ENCODE data around the gene MTHFD1L.

The MTHFD1L gene

DNA sequence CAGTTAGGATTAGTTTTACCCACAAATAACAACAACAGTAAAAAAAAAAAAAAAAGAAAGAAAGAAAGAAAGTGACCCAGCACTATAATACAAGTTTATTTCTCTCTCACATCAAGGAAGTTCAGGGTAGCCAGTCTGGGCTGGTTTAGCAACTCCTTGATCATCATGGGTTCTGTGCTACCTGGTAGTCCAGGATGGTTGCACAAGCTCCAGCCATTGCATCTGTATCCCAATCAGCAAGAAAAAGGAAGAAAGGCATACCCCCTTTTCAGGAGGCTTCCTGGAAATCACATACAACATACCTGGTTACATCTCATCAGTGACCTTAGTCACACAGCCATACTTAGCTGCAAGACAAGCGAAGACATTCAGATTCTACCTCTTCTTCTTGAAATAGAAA, 128.5 kb downstream of the MTHFD1L start:
- no peak for DNase-seq

DNA sequence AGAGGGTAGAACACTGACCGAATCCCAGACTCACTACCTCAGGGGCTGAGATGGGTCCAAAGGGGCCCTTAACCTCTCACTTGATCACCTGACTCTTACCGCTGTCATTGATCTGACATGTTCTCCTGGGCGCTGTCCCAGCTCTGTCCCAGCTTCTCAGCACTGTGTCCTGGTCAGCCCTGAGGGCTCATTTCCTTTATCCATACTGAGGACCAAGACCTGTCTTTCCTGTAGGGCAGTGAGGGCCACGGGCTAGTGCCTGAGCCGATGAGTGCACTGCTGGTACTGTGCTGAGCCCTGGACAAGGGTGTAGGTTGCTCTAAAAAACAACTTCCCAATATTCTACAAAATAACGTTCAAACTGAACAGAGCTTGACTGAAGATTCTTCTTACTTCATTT, 131.5 kb downstream of the MTHFD1L start:
- DNase-seq: no peak

DNA sequence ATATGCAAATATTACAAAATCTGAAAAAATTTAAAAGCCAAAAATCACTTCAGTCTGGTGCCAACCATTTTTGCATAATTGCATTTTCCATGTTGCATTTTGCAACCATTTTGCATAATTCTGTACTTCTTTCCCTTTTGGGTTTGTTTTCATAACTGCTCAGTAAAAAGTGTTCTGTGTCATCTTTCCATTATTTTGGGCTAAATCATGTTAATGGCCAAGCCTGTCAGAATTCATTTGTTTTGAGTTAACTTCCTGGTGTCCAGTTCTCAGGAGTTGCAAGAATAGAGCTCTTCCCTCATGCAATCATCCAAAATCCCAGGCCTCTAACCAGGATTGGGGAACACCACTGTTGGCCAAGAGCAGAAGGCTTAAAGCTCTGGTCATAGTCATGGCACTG, 133.6 kb downstream of the MTHFD1L start:
- DNase-seq: no peak

DNA sequence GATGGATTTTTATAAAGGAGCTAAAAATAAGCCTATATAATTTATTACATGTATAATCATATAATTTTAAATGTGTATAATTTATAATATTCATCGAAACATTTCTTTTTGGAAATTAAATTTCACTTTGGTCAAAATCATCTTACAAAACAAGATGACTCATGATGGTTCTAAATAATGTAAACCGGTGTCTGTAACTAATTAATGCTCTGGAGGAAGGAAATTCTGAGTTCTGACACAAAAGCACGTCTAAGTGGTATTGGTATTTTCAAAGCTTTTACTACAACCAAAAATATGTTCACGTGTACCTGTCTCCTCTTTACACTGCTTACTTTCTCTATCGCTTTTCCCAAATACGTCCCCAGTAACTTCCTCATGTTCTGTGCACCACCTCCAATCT, 134.1 kb downstream of the MTHFD1L start:
- no peak for DNase-seq

DNA sequence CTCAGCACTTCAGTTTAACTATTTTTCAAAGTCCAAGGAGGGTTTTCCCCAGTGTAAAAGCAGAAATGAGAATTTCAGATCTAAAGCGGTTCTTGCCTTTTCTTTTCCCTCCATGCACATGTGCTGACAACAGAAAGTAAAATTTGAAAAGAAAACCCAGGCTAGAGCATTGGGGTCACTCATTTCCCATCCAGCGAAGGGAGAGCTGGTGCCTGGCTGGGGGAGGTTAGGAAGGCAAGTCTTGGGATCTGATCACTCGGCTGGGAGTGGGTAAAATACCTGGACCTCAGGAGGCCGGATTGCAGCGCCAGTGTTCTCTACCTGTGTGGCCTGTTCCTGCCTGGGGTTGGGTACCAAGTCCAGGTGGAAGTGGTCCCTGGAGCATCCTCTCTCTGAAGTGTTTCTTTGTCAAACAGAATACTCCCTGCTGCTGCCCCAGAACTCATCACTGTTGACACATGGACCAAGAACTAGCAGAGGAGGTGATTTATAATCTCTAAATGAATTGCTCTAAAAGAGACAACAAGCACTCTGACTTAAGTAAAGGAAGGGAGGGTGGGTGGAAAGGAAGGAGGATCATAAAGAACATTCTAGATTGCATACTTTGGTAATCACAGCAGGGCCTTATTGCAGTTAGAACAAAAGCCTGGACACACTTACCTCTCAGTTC, 136.0 kb downstream of the MTHFD1L start:
- no peak for DNase-seq

DNA sequence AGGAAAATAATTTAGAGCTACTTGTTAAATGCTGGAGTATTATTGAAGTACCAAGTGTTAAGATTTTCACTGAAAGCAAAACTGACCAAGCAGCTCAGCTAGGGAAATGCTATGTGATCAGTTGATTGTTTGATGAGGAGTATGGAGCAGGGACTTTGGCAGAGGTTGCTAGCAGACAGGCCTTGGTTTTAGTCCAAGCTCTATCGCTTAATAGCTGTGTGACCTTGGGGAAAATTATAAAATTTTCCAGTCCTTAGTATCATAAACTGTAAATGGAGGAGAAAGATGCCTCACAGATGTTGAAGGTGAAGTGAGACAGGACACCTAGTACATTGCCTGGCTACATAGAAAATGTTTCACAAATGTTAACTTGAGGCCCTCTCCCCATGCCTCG, 136.6 kb downstream of the MTHFD1L start:
- no peak for DNase-seq

DNA sequence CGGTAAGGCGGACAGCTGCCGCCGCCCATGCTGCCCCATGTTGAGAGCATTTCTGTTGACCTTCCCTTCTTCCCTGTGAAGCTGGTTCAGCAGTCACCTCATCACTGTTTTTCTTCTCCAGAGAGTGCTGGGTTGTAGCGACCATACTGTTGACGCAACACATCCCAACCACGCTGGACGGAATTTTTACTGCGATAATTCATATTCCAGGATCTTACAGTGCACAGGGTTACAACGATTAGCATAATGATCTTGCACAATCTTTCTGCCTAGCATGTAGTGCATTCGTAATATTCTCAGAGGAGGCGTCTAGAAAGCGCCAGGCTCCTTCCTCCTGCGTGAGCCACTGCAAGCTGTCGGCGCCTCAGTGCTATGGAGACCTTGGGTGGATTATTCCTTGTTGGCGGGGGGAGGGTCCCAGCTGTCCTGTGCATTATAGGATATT, 137.0 kb downstream of the MTHFD1L start:
- DNase-seq: no peak

DNA sequence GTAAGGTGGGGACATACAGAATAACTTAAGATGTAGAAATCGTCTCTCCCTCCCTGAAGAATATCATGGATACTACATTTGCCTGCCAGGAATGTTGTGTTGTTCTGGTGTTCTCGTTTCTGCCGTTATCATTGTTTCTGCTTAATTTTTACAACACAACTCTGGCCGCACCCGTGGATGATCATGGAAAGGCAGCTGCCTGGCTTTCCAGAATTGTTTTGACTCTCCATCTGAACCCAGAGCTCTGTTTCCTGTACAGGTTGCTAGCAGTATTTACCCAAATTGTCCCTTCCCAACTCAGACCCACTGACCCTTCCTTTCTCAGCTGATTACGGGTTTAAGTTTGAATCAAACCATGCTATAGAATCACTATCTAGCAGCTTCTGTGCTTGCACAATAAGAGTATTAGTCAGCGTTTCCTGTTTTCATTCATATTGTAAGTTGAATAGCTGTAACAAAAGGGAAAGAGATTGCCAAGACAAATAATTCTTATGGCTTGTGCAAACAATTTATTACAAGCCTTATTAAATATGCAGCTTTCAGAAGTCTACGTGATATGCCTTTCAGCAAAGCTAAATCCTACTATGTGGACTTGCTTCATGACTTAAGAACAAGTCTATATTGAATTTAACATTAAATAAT, 139.0 kb downstream of the MTHFD1L start:
- no peak for DNase-seq

DNA sequence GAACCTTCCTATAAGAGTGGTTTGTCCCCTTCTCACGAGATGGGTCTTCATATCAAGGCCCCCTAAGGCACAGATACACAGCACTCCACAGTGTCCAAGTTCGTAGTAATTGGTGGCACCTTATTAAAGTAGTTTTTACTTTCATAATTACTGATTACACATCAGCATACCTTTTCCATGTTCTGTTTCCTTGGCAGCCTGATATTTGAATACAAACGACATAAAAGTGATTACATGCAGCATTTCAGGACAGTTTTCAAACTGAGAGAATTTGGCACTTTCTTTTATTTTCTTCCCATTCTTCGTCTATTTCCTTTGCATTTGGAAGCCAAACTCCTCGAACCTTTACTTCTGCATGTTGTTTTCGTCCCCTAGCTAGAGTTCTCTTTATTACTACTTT, 139.7 kb downstream of the MTHFD1L start:
- DNase-seq: no peak

DNA sequence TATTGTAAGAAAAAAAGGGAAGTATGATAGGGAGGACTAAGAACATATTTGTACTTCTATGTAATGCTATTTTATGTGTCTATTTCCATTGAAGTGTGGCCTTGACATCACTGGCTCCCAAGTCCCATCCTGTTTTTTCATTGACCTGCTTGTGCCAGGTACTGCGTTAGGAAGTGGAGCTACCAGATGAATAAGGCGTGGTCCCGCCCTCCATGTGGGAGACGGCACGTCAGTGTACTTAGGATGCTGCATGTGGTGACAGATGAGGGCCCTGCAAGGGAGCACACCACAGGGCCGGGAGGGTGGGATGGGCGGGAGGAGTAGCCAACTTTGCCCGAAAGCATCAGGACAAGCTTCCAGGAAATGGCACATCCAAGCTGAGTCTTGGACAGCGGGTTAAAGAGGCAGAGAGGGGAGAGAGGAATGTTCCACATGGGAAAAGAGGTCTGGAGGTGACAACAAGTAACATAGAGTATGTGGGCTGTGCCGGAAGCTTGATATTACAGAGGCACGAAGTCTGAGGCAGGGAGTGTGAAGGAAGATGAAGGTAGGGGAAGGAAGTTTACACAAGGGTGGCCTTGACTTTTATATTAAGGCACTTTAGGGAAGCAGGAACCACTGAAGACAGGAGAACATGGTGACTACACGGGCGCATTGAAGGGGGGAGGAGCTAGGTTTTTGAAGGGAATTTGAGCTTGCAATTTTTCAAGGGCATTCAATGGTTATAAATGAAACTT, 140.6 kb downstream of the MTHFD1L start:
- DNase-seq: no peak

DNA sequence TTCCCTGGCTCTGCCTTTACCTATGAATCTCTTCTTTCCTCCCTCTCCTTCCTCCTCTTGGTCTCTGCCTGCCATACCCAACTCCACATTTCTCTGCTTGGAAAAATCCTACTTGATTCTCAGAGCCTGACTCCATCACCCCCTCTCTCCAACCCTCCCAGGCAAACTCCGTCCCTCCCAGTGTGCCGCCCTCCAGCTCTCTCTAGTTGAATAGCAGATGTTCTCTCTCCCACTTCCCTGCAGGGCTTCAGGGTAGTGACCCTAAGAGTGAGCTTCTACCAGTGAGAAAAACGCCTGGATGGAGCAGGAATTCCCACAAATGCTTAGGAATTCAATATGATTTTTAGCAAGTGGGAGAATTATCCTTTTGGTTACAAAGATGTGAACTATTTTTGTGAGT, 141.6 kb downstream of the MTHFD1L start:
- no peak for DNase-seq

DNA sequence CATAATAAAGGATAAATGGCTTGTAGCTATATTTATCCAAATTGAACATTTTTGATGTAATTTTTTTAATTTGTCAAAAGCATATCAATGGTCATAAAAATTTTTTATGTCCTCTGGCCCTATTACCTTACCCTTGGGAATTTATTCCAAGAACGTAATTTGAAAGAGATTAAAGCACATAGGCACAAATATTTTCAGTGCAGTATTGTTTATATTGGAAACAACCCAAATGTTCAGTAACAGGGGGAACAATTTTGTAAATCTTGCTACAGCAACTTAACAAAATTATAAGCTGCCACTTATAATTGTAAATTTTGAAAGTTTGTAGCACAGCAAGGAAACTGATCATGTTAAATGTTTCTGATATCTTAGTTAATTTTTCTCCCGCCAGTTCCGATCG, 142.4 kb downstream of the MTHFD1L start:
- DNase-seq: no peak

DNA sequence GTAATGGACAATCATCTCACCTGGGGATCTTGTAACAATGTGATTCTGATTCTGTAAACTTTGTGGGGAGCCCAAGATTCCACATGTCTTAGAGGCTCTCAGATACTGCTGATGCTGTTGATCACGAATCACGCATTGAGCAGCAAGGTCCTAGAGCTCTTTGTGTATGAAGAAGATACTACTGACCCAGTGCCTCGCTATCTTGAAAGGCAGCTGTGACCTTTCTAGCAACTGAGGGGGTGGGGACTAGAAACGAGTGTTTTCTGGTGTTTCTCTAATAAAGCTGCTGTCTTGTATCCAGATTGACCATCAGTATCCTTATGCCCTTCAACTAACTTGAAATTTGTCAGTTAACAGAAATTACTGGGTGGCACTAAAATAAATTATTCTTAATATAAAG, 142.9 kb downstream of the MTHFD1L start:
- no peak for DNase-seq

DNA sequence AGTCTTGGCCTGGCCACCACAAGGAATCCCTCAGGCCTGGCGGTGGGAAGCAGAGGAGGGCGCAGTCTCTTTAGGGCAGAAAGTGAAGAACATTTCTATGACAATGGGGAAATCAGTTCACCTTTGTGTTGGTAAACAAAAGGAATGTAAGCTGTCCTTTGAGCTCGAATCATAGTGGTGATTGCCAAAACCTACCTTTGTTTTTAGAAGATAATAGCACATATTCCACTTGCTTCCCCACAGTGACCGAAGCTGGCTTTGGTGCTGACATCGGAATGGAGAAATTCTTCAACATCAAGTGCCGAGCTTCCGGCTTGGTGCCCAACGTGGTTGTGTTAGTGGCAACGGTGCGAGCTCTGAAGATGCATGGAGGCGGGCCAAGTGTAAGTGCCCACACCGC, 144.1 kb downstream of the MTHFD1L start:
- DNase-seq: no peak

DNA sequence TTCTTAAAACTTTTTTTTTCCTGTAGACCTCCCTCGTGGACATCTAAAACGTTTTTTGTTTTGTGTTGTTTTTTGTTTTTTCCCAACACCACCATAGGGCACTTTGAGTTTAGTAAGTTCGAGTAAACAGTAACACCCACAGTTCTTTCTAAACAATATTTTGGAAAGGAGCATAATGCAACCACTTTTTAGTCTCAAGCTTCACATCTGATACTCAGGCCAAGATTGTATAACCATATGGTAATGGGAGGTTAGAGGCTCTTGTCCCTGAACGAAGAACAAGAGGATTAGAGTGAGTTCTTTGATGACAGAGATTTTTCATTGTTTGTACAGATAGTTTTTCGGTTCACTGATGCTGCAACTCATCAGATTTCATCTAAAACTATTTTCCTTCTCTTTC, 144.6 kb downstream of the MTHFD1L start:
- DNase-seq: no peak

DNA sequence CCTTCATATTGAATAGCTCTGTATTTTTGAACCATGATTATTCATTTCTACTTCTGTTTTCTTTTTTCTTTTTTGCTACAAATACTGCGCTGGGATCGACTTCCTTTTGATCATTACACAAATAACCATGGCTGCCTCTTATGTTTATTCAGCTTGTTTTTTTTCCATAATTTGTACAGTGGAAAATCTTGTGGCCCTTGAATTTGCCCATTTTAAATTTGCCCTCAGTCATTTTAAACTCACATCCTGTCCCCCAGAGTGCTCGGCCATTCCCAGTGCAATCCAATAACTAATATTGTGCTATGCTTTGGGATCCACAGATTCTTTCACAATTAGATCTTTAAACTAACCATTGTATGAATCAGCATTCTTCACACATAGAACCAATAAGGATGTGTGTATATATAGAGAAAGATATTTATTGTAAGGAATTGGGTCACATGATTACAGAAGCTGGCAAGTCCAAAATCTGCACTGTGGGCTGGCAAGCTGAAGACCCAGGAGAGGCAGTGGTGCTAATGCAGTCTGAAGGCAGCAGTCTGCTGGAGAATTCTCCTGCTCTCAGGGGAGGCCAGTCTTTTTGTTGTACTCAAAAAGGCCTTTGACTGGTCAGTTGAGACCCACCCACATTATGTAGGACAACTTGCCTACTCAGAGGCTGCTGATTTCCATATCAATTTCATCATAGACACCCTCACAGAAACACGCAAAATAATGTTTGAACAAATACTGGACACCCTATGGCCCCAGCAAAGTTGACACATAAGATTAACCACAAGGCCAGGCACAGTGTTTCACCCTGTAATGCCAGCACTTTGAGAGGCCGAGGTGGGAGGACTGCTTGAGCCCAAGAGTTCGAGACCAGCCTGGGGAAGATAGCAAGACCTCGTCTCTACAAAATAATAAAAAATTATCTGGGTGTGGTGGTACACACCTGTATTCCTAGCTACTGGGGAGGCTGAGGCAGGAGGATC, 147.1 kb downstream of the MTHFD1L start:
- DNase-seq: no peak

DNA sequence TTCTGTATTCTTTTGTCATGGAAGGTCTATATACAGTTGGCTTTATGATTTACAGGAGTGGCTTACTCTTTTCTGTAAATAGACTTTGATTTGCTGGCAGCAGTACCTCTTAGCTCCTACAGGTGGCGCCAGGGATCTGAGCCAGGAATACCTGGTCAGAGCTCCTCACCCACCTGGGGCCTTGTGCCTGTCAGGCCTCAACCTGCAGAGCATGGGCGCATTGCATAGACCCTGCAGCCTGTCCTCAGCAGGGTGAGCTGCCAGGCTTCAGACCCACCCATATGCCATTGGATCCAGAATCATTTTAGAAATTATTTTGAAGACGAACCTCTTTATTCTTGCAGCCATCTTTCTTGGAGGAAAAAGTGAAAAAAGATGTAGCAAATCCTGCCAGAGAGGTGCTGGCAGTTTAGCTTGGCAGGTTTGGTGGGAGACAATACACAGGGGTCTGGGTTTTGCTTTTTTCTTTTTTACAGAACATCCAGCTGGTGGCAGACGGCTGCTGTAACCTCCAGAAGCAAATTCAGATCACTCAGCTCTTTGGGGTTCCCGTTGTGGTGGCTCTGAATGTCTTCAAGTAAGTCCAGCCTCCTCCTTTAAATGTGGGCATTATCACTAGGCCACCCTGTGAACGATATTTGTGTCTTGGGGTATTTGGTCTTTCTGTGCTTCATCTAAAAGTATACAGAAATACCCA, 149.1 kb downstream of the MTHFD1L start:
- DNase-seq: peak; percentile 66

DNA sequence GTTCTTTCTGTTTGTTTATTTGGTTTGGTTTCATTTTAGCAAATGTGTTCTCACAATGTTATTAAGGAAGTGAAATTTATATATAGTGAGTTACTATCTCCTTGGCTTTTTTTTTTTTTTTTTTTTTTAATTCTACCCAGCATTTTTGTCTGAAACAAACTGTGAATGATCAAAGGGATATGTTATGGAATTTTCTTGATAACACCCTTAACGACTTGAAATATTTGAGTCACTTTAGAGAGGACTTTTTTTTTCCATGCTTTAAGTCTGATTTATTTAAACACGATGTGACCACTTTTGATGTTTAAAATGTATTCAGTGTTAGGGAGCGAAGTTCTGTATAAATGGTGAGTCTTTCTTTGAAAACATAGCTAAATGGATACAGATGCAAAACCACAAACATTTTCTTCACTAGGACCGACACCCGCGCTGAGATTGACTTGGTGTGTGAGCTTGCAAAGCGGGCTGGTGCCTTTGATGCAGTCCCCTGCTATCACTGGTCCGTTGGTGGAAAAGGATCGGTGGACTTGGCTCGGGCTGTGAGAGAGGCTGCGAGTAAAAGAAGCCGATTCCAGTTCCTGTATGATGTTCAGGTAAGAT, 149.7 kb downstream of the MTHFD1L start:
- DNase-seq: no peak

DNA sequence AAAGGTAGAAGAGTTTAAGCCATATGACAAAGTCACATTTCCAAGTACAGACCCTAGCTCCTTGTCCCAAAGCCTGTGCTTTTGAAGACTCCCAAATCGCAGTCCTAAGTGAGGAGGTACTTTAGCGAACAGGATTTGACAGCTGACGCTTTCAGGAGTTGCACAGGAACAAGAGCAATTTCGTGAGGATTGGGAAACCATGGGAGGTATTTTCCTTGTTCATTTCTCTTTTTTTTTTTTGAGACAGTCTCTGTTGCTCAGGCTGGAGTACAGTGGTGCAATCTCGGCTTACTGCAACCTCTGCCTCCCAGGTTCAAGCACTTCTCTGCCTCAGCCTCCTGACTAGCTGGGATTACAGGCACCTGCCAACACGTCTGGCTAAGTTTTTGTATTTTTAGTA, 150.6 kb downstream of the MTHFD1L start:
- DNase-seq: no peak

DNA sequence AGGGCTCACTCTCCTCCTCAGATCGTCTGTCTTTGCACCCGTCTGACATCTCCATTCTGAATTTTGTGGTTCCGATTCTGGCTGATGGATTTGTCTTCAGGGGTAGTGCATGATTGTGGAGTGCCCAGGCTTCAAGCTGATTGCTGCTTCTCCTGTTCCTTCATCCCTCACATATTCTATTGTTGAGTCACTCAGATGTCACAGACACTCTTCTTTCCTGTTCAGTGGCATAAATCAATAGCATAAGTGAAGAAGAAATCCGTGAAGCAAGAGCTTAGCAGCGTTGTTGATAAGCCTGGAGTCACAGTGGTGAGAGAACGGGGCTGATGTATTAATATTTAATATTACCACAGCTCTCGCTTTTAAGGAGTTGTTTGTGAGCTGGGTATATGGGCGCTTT, 152.5 kb downstream of the MTHFD1L start:
- DNase-seq: no peak

DNA sequence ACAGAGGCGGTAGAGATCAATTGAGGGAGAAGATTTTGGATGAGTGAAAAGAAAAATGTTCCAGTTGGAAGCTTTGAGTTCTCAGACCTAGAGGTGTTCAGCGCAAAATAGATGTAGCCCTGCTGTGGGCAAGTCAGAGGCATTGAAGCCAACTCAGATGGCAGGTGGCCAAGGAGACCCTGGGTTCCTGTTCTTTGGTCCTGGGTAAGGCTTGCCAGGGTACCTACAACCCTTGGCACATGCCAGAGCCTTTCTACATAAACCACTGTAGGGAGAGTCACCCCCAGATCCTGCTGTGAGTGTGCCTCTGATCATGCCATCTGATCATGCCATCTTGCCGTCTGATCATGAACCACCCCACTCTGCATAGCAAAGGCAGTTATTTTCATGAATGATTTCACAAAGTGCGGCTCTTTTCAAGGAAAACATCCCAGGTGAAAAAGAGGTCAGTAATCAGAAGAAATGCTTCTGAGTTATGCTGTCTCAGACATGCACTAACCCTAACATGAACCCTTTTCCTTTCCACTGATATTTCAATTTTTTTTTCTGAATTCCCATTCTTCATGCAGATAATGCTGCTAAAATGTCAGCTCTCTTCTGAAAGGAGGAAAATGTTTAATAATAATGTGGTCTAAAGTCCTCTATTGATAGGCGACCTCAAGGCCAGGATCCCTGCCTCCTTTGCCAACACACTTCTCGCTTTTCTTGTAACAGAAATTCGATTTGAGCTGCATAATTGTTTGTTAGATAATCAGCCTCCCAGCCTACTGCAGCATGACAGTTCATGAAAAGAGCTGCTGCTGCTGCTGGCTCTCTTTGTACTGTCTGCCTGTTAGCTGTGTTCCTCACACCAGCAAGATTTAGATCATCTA, 153.6 kb downstream of the MTHFD1L start:
- DNase-seq: no peak

Measured in activated CD4-positive, alpha-beta T cell treated with anti-CD3 and anti-CD28 coated beads for 48 hours (primary cell).